T-helper 2 cell treated with Interferon-gamma antibody and Interleukin-4, amounts not matched to agents 5 μg/mL and 100 μg/mL, for 36 hours (primary cell): ENCODE results near the gene DOK3.

ENCODE experiments used
- DNase-seq: peaks from one replicate; pipeline ENCODE4 v3.0.0; 2021; ENCODE audit warnings: low spot score
- H3K27ac Mint-ChIP-seq: one replicate; pipeline ENCODE4 v1.8.0; 2021; ENCODE audit warnings: mild to moderate bottlenecking, mixed read lengths
- H3K27me3 Mint-ChIP-seq: one replicate; pipeline ENCODE4 v1.8.0; 2021; ENCODE audit warnings: low read depth, mixed read lengths
- H3K36me3 Mint-ChIP-seq: one replicate; pipeline ENCODE4 v1.8.0; 2021; ENCODE audit warnings: low read depth, mixed read lengths
- H3K4me1 Mint-ChIP-seq: one replicate; pipeline ENCODE4 v1.8.0; 2021; ENCODE audit warnings: low read depth, mixed read lengths
- H3K4me3 Mint-ChIP-seq: one replicate; pipeline ENCODE4 v1.8.0; 2022; ENCODE audit warnings: mild to moderate bottlenecking, moderate library complexity, mixed read lengths
- H3K9me3 Mint-ChIP-seq: one replicate; pipeline ENCODE4 v1.8.0; 2021; ENCODE audit warnings: mixed read lengths

The DOK3 gene

GRCh38 chr5:177456976-177457851 lies 52.4 kb downstream of the DOK3 start:
- Mint-ChIP-seq H3K27ac (no peak overlapping the region), H3K9me3 (no peaks in the 10 kb centered on the region), H3K4me1 (peaks cover 20% of the 10 kb centered on the region), H3K27me3 (peaks cover 6% of the 10 kb centered on the region), H3K36me3 (peaks cover 2% of the 10 kb centered on the region), H3K4me3 (peak overlapping the region; percentile 34)
- peak; percentile 73 for DNase-seq

GRCh38 chr5:177456591-177456964 lies 53.0 kb downstream of the DOK3 start:
- peak overlapping the region; percentile 48 for H3K4me3 Mint-ChIP-seq
- peaks cover 2% of the 10 kb centered on the region for H3K36me3 Mint-ChIP-seq
- DNase-seq, result no peak
- peak overlapping the region; percentile 36 for H3K27ac Mint-ChIP-seq
- H3K9me3 Mint-ChIP-seq, result no peaks in the 10 kb centered on the region
- peaks cover 17% of the 10 kb centered on the region for H3K4me1 Mint-ChIP-seq
- peaks cover 11% of the 10 kb centered on the region for H3K27me3 Mint-ChIP-seq

- Mint-ChIP-seq H3K36me3 (no peaks in the 10 kb centered on the region), H3K4me3 (peak overlapping the region; percentile 85), H3K27me3 (peaks cover 11% of the 10 kb centered on the region), H3K4me1 (peaks cover 13% of the 10 kb centered on the region), H3K9me3 (no peaks in the 10 kb centered on the region), H3K27ac (peak overlapping the region; percentile 86)
- peak; percentile 85 for DNase-seq
Measured at GRCh38 chr5:177455661-177456590, 53.7 kb downstream of the DOK3 start.

GRCh38 chr5:177455036-177455660 lies 54.5 kb downstream of the DOK3 start:
- H3K4me3 Mint-ChIP-seq, result peak overlapping the region; percentile 55
- H3K4me1 Mint-ChIP-seq, result peaks cover 13% of the 10 kb centered on the region
- no peaks in the 10 kb centered on the region for H3K9me3 Mint-ChIP-seq
- H3K27ac Mint-ChIP-seq, result peak overlapping the region; percentile 55
- H3K27me3 Mint-ChIP-seq, result peaks cover 11% of the 10 kb centered on the region
- DNase-seq, result peak; percentile 94
- H3K36me3 Mint-ChIP-seq, result no peaks in the 10 kb centered on the region

- Mint-ChIP-seq H3K9me3 (no peaks in the 10 kb centered on the region), H3K27me3 (peaks cover 11% of the 10 kb centered on the region), H3K27ac (no peak overlapping the region), H3K4me3 (peak overlapping the region; percentile 82), H3K4me1 (peaks cover 13% of the 10 kb centered on the region), H3K36me3 (no peaks in the 10 kb centered on the region)
- DNase-seq, result peak; percentile 94
Measured at GRCh38 chr5:177454397-177455035, 55.1 kb downstream of the DOK3 start.

- no peak for DNase-seq
- Mint-ChIP-seq H3K36me3 (no peaks in the 10 kb centered on the region), H3K4me3 (peak overlapping the region; percentile 82), H3K4me1 (peaks cover 13% of the 10 kb centered on the region), H3K27ac (peak overlapping the region; percentile 75), H3K9me3 (no peaks in the 10 kb centered on the region), H3K27me3 (peaks cover 11% of the 10 kb centered on the region)
Measured at GRCh38 chr5:177453852-177454396, 55.7 kb downstream of the DOK3 start.

- Mint-ChIP-seq H3K9me3 (no peaks in the 10 kb centered on the region), H3K27me3 (peaks cover 16% of the 10 kb centered on the region), H3K36me3 (no peaks in the 10 kb centered on the region), H3K4me3 (peak overlapping the region; percentile 82), H3K4me1 (peaks cover 20% of the 10 kb centered on the region), H3K27ac (peak overlapping the region; percentile 52)
- no peak for DNase-seq
Measured at GRCh38 chr5:177452688-177453638, 56.7 kb downstream of the DOK3 start.
